ENCODE data around the gene SIAH3.

The SIAH3 gene

DNA sequence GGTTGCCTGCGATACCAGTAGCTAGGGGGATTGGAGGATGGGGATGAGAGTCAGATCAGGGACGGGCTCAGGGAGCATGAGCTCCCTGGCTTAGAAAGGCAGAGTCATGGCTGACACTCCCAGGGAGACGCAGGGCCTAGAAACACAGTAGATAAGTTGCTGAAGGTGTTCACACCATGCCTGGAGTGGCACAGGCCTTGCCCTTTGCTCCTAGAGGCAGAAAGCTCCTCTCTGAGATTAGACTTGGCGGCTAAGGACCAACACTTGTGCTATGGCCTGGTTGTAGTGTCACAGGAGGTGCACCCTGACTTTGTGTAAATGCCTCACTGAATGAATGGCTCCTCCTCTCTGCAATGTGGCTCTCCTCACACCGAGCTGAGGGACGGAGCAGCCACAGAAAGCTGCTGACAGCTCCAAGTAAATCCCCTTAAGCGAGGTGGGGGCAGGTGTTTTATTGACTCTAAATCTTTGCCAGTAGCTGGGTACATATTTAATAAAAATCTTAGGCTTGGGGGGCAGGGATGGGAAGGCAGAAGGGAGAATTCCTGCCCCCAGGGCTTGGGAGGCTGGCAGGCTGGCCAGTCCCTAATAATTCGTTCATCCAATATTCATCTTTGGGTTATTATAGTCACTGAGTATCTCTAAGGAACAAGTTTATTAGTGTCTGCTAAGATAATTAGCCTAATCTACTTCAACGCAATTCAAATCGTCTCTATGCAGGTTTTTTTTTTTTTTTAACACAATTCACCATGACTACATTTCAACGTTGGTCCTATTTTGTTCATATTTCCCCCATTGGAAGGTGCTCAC, 54.9 kb downstream of the SIAH3 start:
- no peaks in the 10 kb centered on the region for H3K4me1 ChIP-seq (ENCODE audit: low read depth, poor library complexity, severe bottlenecking)
- no peaks in the 10 kb centered on the region for H3K79me2 ChIP-seq (ENCODE audit: insufficient read depth, low read depth)
- no peak overlapping the region for H3K27ac ChIP-seq
- H3K36me3 ChIP-seq (ENCODE audit: insufficient read depth), result no peaks in the 10 kb centered on the region
- no peaks in the 10 kb centered on the region for H4K20me1 ChIP-seq (ENCODE audit: insufficient read depth)
- no peaks in the 10 kb centered on the region for H3K27me3 ChIP-seq (ENCODE audit: insufficient read depth, low read depth)
- no peak overlapping the region for H3K4me3 ChIP-seq (IDR thresholded peaks at IDR 0.05; ENCODE audit: insufficient read depth, low read depth, low read length)
- TF ChIP-seq CTCF (conservative IDR thresholded peaks at IDR 0.05; ENCODE audit: low read depth, low read length), result no peak
- H2AFZ ChIP-seq (ENCODE audit: low read depth), result no peak overlapping the region
- H3K4me2 ChIP-seq, result no peak overlapping the region
- H3K9ac ChIP-seq, result no peak overlapping the region

- Histone ChIP-seq H3K27ac (no peak overlapping the region; the same call in 1 of the 2 replicates), H3K4me2 (no peak overlapping the region), H3K27me3 (ENCODE audit: insufficient read depth, low read depth) (no peaks in the 10 kb centered on the region), H3K9ac (no peak overlapping the region), H3K79me2 (ENCODE audit: insufficient read depth, low read depth) (no peaks in the 10 kb centered on the region), H3K4me1 (ENCODE audit: low read depth, poor library complexity, severe bottlenecking) (no peaks in the 10 kb centered on the region), H3K4me3 (IDR thresholded peaks at IDR 0.05; ENCODE audit: insufficient read depth, low read depth, low read length) (no peak overlapping the region), H3K36me3 (ENCODE audit: insufficient read depth) (no peaks in the 10 kb centered on the region), H4K20me1 (ENCODE audit: insufficient read depth) (no peaks in the 10 kb centered on the region), H2AFZ (ENCODE audit: low read depth) (no peak overlapping the region)
- no peak for TF ChIP-seq CTCF (conservative IDR thresholded peaks at IDR 0.05; ENCODE audit: low read depth, low read length)
Observed at GRCh38 chr13:45792827-45793303, 58.7 kb downstream of the SIAH3 start.

DNA sequence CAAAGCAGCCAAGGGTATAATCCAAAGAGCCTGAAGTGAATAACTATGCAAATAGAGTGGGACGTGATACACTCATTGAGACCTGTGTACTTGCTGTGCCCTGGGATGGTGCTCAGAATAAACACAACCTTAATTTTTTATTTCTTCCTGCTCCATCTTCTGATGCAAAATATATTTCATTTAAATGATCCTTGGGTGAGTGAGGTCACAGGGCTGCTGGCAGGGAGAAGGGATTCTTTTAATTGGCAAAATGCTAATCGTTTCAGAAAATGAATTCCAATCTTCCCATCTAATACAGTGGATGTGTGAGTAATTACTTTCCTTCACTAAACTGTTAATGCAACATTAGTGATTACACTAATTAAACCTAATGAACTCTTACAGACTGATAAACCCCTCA, 63.5 kb downstream of the SIAH3 start:
- H3K36me3 ChIP-seq (ENCODE audit: insufficient read depth), result no peaks in the 10 kb centered on the region
- no peak overlapping the region for H2AFZ ChIP-seq (ENCODE audit: low read depth)
- H3K9ac ChIP-seq, result no peak overlapping the region
- H4K20me1 ChIP-seq (ENCODE audit: insufficient read depth), result no peaks in the 10 kb centered on the region
- no peak overlapping the region for H3K4me3 ChIP-seq (IDR thresholded peaks at IDR 0.05; ENCODE audit: insufficient read depth, low read depth, low read length)
- TF ChIP-seq CTCF (conservative IDR thresholded peaks at IDR 0.05; ENCODE audit: low read depth, low read length), result no peak
- no peak overlapping the region for H3K4me2 ChIP-seq
- no peaks in the 10 kb centered on the region for H3K4me1 ChIP-seq (ENCODE audit: low read depth, poor library complexity, severe bottlenecking)
- H3K27ac ChIP-seq, result no peak overlapping the region
- H3K79me2 ChIP-seq (ENCODE audit: insufficient read depth, low read depth), result no peaks in the 10 kb centered on the region
- H3K27me3 ChIP-seq (ENCODE audit: insufficient read depth, low read depth), result no peaks in the 10 kb centered on the region

DNA sequence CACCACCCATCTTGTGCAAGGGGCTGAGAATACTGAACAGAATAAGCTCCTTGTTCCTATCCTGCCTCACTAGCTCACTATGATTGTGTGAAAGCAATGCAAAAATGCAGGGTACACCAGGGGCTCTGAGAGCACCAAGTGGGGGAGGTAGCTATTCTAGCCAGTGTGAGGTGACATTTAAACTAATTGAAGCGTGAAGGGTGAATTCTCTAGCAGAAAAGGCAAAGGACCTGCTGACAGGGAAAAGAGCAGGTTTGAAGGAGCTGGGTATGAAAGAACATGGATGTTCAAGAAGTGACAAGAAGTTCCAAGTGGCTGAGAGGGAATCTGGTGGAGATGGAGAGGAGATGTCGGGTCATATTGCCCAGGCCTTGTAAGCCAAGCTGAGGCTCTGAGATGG, 64.2 kb downstream of the SIAH3 start:
- no peaks in the 10 kb centered on the region for H3K4me1 ChIP-seq (ENCODE audit: low read depth, poor library complexity, severe bottlenecking)

More for the DNA sequence above, 64.2 kb downstream of the SIAH3 start:
- no peak for TF ChIP-seq CTCF (conservative IDR thresholded peaks at IDR 0.05; ENCODE audit: low read depth, low read length)
- Histone ChIP-seq H3K27me3 (ENCODE audit: insufficient read depth, low read depth) (no peaks in the 10 kb centered on the region), H3K79me2 (ENCODE audit: insufficient read depth, low read depth) (no peaks in the 10 kb centered on the region), H3K9ac (no peak overlapping the region), H3K36me3 (ENCODE audit: insufficient read depth) (no peaks in the 10 kb centered on the region), H4K20me1 (ENCODE audit: insufficient read depth) (no peaks in the 10 kb centered on the region), H3K4me2 (no peak overlapping the region), H2AFZ (ENCODE audit: low read depth) (no peak overlapping the region), H3K27ac (no peak overlapping the region), H3K4me3 (IDR thresholded peaks at IDR 0.05; ENCODE audit: insufficient read depth, low read depth, low read length) (no peak overlapping the region)
